HG03354 (cell line): Measurements from ENCODE around the gene GDI2.
"Not testable (repeated sequence)": the region's sequence is repeated elsewhere in the genome, so short reads cannot be mapped to it uniquely, and the experiment has no call there.

Experiments used
- ATAC-seq: cut with Tn5 transposase; IDR thresholded peaks from one replicate; pipeline ENCODE4 v1.9.1; 2021; ENCODE audit warnings: mild to moderate bottlenecking; ENCODE audit not compliant: unreplicated experiment, poor library complexity, severe bottlenecking

The GDI2 gene

GRCh38 chr10:5794236-5794635 lies 19.0 kb downstream of the GDI2 start:
- no peak for ATAC-seq

- no peak for ATAC-seq
These were observed 23.6 kb downstream of the GDI2 start for GRCh38 chr10:5789626-5790025.

- ATAC-seq = no peak
These were observed 24.3 kb downstream of the GDI2 start for GRCh38 chr10:5788969-5789368.

- ATAC-seq = no peak
These were observed 29.9 kb downstream of the GDI2 start for GRCh38 chr10:5783300-5783699.

- no peak for ATAC-seq
These were observed 31.1 kb downstream of the GDI2 start for GRCh38 chr10:5782174-5782573.

GRCh38 chr10:5779730-5780129 lies 33.5 kb downstream of the GDI2 start:
- no peak for ATAC-seq

- not testable (repeated sequence) for ATAC-seq
These were observed 35.5 kb downstream of the GDI2 start for GRCh38 chr10:5777758-5778157.

GRCh38 chr10:5776881-5777197 lies 36.4 kb downstream of the GDI2 start:
- no peak for ATAC-seq

GRCh38 chr10:5776136-5776880 lies 36.9 kb downstream of the GDI2 start:
- ATAC-seq = no peak

- no peak for ATAC-seq
These were observed 37.5 kb downstream of the GDI2 start for GRCh38 chr10:5775685-5776084.

- no peak for ATAC-seq
These were observed 38.1 kb downstream of the GDI2 start for GRCh38 chr10:5774987-5775620.

- no peak for ATAC-seq
These were observed 47.0 kb downstream of the GDI2 start for GRCh38 chr10:5766189-5766588.

- ATAC-seq = no peak
These were observed 47.6 kb downstream of the GDI2 start for GRCh38 chr10:5765617-5766016.

- no peak for ATAC-seq
These were observed 48.6 kb downstream of the GDI2 start for GRCh38 chr10:5764422-5765297.

- no peak for ATAC-seq
These were observed 50.7 kb downstream of the GDI2 start for GRCh38 chr10:5762531-5762930.

- no peak for ATAC-seq
These were observed 52.0 kb downstream of the GDI2 start for GRCh38 chr10:5761220-5761619.

GRCh38 chr10:5760515-5760914 lies 52.7 kb downstream of the GDI2 start:
- ATAC-seq = no peak

GRCh38 chr10:5758927-5759326 lies 54.3 kb downstream of the GDI2 start:
- no peak for ATAC-seq

- ATAC-seq = no peak
These were observed 55.3 kb downstream of the GDI2 start for GRCh38 chr10:5757766-5758517.

- ATAC-seq = no peak
These were observed 60.8 kb downstream of the GDI2 start for GRCh38 chr10:5752301-5752871.
